Activated CD4-positive, alpha-beta T cell treated with anti-CD3 and anti-CD28 coated beads, Interleukin-2, Interleukin-4, amounts not matched to agents 100 ng/mL and 50 ng/mL, durations not matched to agents 16 hours and 8 hours (primary cell): ENCODE measurements around the gene SOX21.

Experiments used
- DNase-seq: peaks from one replicate; pipeline ENCODE4 v3.0.0-alpha.2; 2020; ENCODE audit warnings: low spot score

SOX21 gene

GRCh38 chr13:94709001-94709834 is 3.1 kb downstream of the SOX21 start:
- DNase-seq, result no peak

GRCh38 chr13:94708031-94708859 is 4.1 kb downstream of the SOX21 start:
- DNase-seq, result no peak

- no peak for DNase-seq
Observed at GRCh38 chr13:94707400-94708021, 4.8 kb downstream of the SOX21 start.

GRCh38 chr13:94706843-94707399 is 5.4 kb downstream of the SOX21 start:
- DNase-seq, result no peak

GRCh38 chr13:94706101-94706842 is 6.1 kb downstream of the SOX21 start:
- no peak for DNase-seq

- no peak for DNase-seq
Observed at GRCh38 chr13:94705081-94706030, 7.0 kb downstream of the SOX21 start.

GRCh38 chr13:94704377-94705080 is 7.8 kb downstream of the SOX21 start:
- no peak for DNase-seq

- DNase-seq, result no peak
Observed at GRCh38 chr13:94703721-94704314, 8.5 kb downstream of the SOX21 start.

GRCh38 chr13:94703271-94703670 is 9.1 kb downstream of the SOX21 start:
- no peak for DNase-seq

GRCh38 chr13:94702181-94703041 is 9.9 kb downstream of the SOX21 start:
- no peak for DNase-seq

GRCh38 chr13:94701313-94702180 is 10.8 kb downstream of the SOX21 start:
- no peak for DNase-seq

GRCh38 chr13:94700536-94700935 is 11.8 kb downstream of the SOX21 start:
- DNase-seq, result no peak

GRCh38 chr13:94700051-94700535 is 12.3 kb downstream of the SOX21 start:
- no peak for DNase-seq

- no peak for DNase-seq
Observed at GRCh38 chr13:94696171-94696570, 16.2 kb downstream of the SOX21 start.

- no peak for DNase-seq
Observed at GRCh38 chr13:94692030-94692429, 20.3 kb downstream of the SOX21 start.

- no peak for DNase-seq
Observed at GRCh38 chr13:94683409-94683808, 28.9 kb downstream of the SOX21 start.

- no peak for DNase-seq
Observed at GRCh38 chr13:94682229-94682628, 30.1 kb downstream of the SOX21 start.
